Neural progenitor cell (in vitro differentiated cells): ENCODE measurements around the gene ADTRP.

Experiments used
- CTCF ChIP-seq: fragments of 200-600 bp; sonication (generic); IDR thresholded peaks from 2 replicates; pipeline ENCODE4 v1.5.1; 2017; ENCODE audit warnings: antibody characterized with exemption, mild to moderate bottlenecking
- EZH2 ChIP-seq: fragments of 200-600 bp; sonication (generic); IDR thresholded peaks from 2 replicates; pipeline ENCODE4 v1.6.1; 2017; ENCODE audit warnings: antibody characterized with exemption, mild to moderate bottlenecking, moderate library complexity
- EZH2phosphoT487 ChIP-seq: fragments of 200-600 bp; sonication (generic); IDR thresholded peaks from 2 replicates; pipeline ENCODE4 v1.6.1; 2017; ENCODE audit warnings: antibody characterized with exemption

- no peak for TF ChIP-seq CTCF
- TF ChIP-seq EZH2phosphoT487, result no peak
- TF ChIP-seq EZH2, result no peak
These were observed 76.5 kb downstream of the ADTRP start for GRCh38 chr6:11702089-11702488.
